ENCODE measurements around the gene ZNF692.

DNA sequence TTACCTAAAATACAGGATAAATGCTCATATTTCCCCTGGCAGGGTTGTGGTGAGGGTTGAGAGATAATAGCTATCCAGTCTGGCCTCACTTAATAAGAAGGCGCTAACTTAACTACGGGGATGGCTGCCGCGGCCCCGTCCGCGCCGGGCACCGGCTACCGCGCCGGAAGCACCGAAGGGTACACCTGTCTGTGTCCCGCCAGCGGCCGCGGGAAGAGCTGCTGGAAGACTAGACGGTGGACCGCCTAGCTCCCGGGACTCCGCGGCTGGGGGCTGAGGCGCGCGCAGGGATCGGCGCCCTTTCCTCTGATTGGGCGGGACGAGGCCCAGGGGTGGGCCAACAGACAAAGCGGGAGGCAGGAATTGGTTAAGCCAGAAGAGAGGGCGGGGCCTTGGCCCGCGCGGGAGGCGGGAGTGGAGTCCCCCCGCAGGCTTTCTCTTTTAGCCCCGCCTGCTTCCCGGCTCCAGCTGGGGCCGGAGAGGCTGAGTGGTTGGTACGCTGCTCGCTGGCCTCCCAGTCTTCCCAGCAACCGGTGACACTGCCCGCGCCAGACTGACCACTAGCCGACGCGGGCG is 21.0 kb downstream of the ZNF692 start, which contains the start of gene ZNF672:
- TF ChIP-seq, protein P1, sequence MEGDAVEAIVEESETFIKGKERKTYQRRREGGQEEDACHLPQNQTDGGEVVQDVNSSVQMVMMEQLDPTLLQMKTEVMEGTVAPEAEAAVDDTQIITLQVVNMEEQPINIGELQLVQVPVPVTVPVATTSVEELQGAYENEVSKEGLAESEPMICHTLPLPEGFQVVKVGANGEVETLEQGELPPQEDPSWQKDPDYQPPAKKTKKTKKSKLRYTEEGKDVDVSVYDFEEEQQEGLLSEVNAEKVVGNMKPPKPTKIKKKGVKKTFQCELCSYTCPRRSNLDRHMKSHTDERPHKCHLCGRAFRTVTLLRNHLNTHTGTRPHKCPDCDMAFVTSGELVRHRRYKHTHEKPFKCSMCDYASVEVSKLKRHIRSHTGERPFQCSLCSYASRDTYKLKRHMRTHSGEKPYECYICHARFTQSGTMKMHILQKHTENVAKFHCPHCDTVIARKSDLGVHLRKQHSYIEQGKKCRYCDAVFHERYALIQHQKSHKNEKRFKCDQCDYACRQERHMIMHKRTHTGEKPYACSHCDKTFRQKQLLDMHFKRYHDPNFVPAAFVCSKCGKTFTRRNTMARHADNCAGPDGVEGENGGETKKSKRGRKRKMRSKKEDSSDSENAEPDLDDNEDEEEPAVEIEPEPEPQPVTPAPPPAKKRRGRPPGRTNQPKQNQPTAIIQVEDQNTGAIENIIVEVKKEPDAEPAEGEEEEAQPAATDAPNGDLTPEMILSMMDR (IDR thresholded peaks at IDR 0.05): peak in 1 of 3 donors; percentile 8
- TF ChIP-seq POLR2A (IDR thresholded peaks at IDR 0.05): peak; percentile 90
- no peak for TF ChIP-seq EP300 (IDR thresholded peaks at IDR 0.05)

Data from ovary (tissue), 3 donors.